AG08396 (cell line): ENCODE measurements around the gene CAMTA1.

Source experiments
- DNase-seq: peaks from one replicate; pipeline ENCODE4 v3.0.0; 2012; ENCODE audit warnings: low spot score, mixed read lengths

The CAMTA1 gene

GRCh38 chr1:7733276-7733675 lies 948.0 kb downstream of the CAMTA1 start:
- no peak for DNase-seq

- no peak for DNase-seq
Measured at GRCh38 chr1:7738044-7738443, 952.8 kb downstream of the CAMTA1 start.

- no peak for DNase-seq
Measured at GRCh38 chr1:7743346-7743745, 958.1 kb downstream of the CAMTA1 start.

- DNase-seq = no peak
Measured at GRCh38 chr1:7744882-7745281, 959.6 kb downstream of the CAMTA1 start.

- no peak for DNase-seq
Measured at GRCh38 chr1:7745783-7746182, 960.5 kb downstream of the CAMTA1 start.

GRCh38 chr1:7747605-7748004 lies 962.4 kb downstream of the CAMTA1 start:
- DNase-seq = no peak

- no peak for DNase-seq
Measured at GRCh38 chr1:7749126-7749525, 963.9 kb downstream of the CAMTA1 start.

- DNase-seq = no peak
Measured at GRCh38 chr1:7751174-7751573, 965.9 kb downstream of the CAMTA1 start.

GRCh38 chr1:7752512-7753417 lies 967.5 kb downstream of the CAMTA1 start:
- DNase-seq = peak; percentile 54

- DNase-seq = no peak
Measured at GRCh38 chr1:7753641-7754040, 968.4 kb downstream of the CAMTA1 start.

- no peak for DNase-seq
Measured at GRCh38 chr1:7754234-7754633, 969.0 kb downstream of the CAMTA1 start.

- no peak for DNase-seq
Measured at GRCh38 chr1:7755448-7755847, 970.2 kb downstream of the CAMTA1 start.

- DNase-seq = no peak
Measured at GRCh38 chr1:7760245-7760644, 975.0 kb downstream of the CAMTA1 start.

GRCh38 chr1:7761103-7761502 lies 975.8 kb downstream of the CAMTA1 start:
- no peak for DNase-seq

GRCh38 chr1:7767176-7767575 lies 981.9 kb downstream of the CAMTA1 start:
- DNase-seq = no peak

GRCh38 chr1:7768583-7768982 lies 983.3 kb downstream of the CAMTA1 start:
- no peak for DNase-seq

- no peak for DNase-seq
Measured at GRCh38 chr1:7769673-7770412, 984.6 kb downstream of the CAMTA1 start.

GRCh38 chr1:7770669-7770996 lies 985.4 kb downstream of the CAMTA1 start:
- no peak for DNase-seq

GRCh38 chr1:7770997-7771822 lies 986.0 kb downstream of the CAMTA1 start, which contains the start of gene VAMP3:
Gene VAMP3 (plus strand): TSS chr1:7771296. CDS start chr1:7771384, 88 bp downstream.
- DNase-seq = peak; percentile 98

- no peak for DNase-seq
Measured at GRCh38 chr1:7771823-7772299, 986.6 kb downstream of the CAMTA1 start.

- no peak for DNase-seq
Measured at GRCh38 chr1:7777591-7777990, 992.3 kb downstream of the CAMTA1 start.

GRCh38 chr1:7778133-7778628 lies 992.9 kb downstream of the CAMTA1 start:
- DNase-seq = no peak
